Measurements from ENCODE around the gene TPPP2.

The TPPP2 gene

DNA sequence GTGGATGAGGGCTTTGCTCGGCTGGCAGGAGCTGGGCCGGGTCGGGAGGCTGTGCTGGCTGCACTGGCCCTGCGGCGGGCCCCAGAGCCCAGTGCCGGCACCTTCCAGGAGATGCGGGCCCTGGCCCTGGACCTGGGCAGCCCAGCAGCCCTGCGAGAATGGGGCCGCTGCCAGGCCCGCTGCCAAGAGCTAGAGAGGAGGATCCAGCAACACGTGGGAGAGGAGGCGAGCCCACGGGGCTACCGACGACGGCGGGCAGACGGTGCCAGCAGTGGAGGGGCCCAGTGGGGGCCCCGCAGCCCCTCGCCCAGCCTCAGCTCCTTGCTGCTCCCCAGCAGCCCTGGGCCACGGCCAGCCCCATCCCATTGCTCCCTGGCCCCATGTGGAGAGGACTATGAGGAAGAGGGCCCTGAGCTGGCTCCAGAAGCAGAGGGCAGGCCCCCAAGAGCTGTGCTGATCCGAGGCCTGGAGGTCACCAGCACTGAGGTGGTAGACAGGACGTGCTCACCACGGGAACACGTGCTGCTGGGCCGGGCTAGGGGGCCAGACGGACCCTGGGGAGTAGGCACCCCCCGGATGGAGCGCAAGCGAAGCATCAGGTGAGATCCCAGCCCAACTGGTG is 51.6 kb downstream of the TPPP2 start:
- no peak for DNase-seq
